Activated CD8-positive, alpha-beta T cell treated with anti-CD3 and anti-CD28 coated beads for 36 hours (primary cell): ENCODE results near the gene UBN1. TPM values are rescaled to one million over a fixed set of nuclear protein-coding genes. Genes with fewer than 3 reads are reported as not detected.

Experiments
- ATAC-seq: fragments of 200-7000 bp; cut with Tn5 transposase; one replicate; pipeline ENCODE4 v1.10.0; 2021; ENCODE audit warnings: mild to moderate bottlenecking, moderate library complexity
- CTCF ChIA-PET: fragments of 350-600 bp; sonication (Branson Sonifier 250); formaldehyde crosslinking; loops from one replicate; lab custom pipeline; 2021; ENCODE audit warnings: antibody characterized with exemption; lab: Charles Lee
- POLR2A ChIA-PET: fragments of 350-600 bp; sonication (Branson Sonifier 250); formaldehyde crosslinking; loops from one replicate; lab custom pipeline; 2021; ENCODE audit warnings: antibody characterized with exemption; lab: Charles Lee
- DNase-seq: peaks from one replicate; pipeline ENCODE4 v3.0.0-alpha.2; 2020
- H3K27ac Mint-ChIP-seq: one replicate; pipeline ENCODE4 v1.8.0; 2021; ENCODE audit warnings: mild to moderate bottlenecking, mixed read lengths
- H3K27me3 Mint-ChIP-seq: one replicate; pipeline ENCODE4 v1.8.0; 2021; ENCODE audit warnings: mixed read lengths
- H3K36me3 Mint-ChIP-seq: one replicate; pipeline ENCODE4 v1.8.0; 2021; ENCODE audit warnings: low read depth, mixed read lengths
- H3K4me1 Mint-ChIP-seq: one replicate; pipeline ENCODE4 v1.8.0; 2021; ENCODE audit warnings: low read depth, mixed read lengths
- H3K4me3 Mint-ChIP-seq: one replicate; pipeline ENCODE4 v1.8.0; 2021; ENCODE audit warnings: mild to moderate bottlenecking, moderate library complexity, mixed read lengths
- H3K9me3 Mint-ChIP-seq: one replicate; pipeline ENCODE4 v1.8.0; 2021; ENCODE audit warnings: mixed read lengths
- CTCF ChIP-seq: fragments of 200-600 bp; IDR thresholded peaks from one replicate; pipeline ENCODE4 v1.8.0; 2022; ENCODE audit warnings: antibody characterized with exemption, mild to moderate bottlenecking
- intact Hi-C: fragments of 100-400 bp; cut with micrococcal nuclease; formaldehyde crosslinking; loops from one replicate; pipeline ENCODE4 v1.10.0; 2022
- total RNA-seq, 2 experiments: library from RNA; stranded (reverse); gene quantifications; one replicate each; pipeline ENCODE4 v1.2.3, GENCODE V29; 2021

UBN1 gene
- total RNA-seq, 2 experiments from 2014 or later, result 25.4 to 25.6 TPM

DNA sequence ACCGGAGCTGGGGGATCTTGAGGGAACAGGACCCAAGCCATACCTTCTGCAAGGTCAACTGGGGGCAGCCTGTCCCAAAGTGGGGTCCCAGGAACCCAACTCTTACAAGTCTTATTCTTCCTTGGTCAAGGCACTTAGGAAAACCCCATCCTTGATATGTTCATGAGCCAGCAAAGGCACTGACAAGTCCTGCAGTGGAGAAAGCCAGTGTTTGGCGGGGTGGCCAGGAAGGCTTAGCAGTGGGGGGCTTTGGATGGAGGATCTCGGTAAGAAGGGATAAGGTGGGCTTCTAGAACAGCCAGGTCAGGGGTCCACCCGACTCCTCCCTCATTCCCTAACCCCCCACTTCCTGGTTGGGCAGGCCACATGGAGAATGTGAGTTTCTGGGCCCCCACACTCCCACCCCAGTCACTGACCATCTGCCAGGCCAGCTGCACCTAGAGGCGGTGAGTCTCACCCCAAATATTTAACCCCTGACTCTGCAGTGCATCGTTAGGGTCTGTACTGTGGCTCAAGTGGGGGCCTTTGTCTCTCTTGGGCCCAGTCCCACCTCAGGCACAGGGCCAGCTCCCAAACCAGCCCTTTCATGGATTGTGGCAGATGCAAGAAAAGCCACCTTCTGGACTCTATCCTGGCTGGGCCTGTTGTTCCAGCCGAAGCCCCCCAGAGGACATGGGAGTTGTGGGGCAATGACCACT is 67.4 kb downstream of the UBN1 start:
- H3K36me3 Mint-ChIP-seq, result no peaks in the 10 kb centered on the region

DNA sequence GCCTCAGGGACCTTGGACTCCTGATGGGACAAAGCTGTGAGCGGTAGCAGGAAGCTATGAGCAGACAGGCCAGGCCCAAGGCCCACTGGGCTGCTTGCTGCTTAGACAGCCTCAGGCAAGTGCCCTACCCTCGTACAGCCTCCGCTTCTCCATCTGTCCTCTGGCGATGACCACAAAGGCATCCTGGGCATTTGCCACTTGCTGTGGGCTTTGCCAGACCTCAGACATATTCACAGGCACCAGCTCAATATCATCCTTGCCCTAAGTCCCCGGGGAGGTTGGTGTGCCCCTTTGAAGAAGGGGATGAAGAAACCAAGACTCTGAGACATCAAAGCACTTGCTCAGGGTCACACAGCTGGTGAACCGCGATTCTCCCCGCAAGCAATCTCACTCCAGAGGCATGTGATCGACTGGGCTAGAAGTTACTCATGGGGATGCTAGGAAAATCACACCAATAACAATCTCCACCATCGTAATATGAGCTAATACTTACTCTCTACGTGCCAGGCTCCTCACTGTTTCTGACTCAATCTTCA is 68.0 kb downstream of the UBN1 start:
- no peak for DNase-seq

More for the DNA sequence above, 67.4 kb downstream of the UBN1 start:
- H3K4me3 Mint-ChIP-seq, result no peak overlapping the region
- no peak for DNase-seq
- H3K4me1 Mint-ChIP-seq, result no peaks in the 10 kb centered on the region
- ChIA-PET CTCF (no interaction called here), POLR2A (no interaction called here)
- no peaks in the 10 kb centered on the region for H3K27me3 Mint-ChIP-seq
- no peak for TF ChIP-seq CTCF
- H3K9me3 Mint-ChIP-seq, result no peaks in the 10 kb centered on the region
- no peak overlapping the region for H3K27ac Mint-ChIP-seq
- intact Hi-C loops, result no loop called here
- ATAC-seq, result no peak

GRCh38 chr16:4917117-4917516 is 69.8 kb downstream of the UBN1 start:
- no peaks in the 10 kb centered on the region for H3K36me3 Mint-ChIP-seq
- CTCF ChIA-PET, result no interaction called here
- no peak overlapping the region for H3K4me3 Mint-ChIP-seq

More for the DNA sequence above, 68.0 kb downstream of the UBN1 start:
- no peak for TF ChIP-seq CTCF
- no peak for ATAC-seq
- H3K36me3 Mint-ChIP-seq, result no peaks in the 10 kb centered on the region
- H3K27ac Mint-ChIP-seq, result no peak overlapping the region
- H3K4me3 Mint-ChIP-seq, result no peak overlapping the region
- ChIA-PET CTCF (no interaction called here), POLR2A (no interaction called here)
- H3K4me1 Mint-ChIP-seq, result no peaks in the 10 kb centered on the region
- no peaks in the 10 kb centered on the region for H3K27me3 Mint-ChIP-seq
- intact Hi-C loops, result no loop called here
- no peaks in the 10 kb centered on the region for H3K9me3 Mint-ChIP-seq

GRCh38 chr16:4918781-4919251 is 71.5 kb downstream of the UBN1 start:
- Mint-ChIP-seq H3K27me3 (no peaks in the 10 kb centered on the region), H3K4me3 (no peak overlapping the region), H3K4me1 (no peaks in the 10 kb centered on the region), H3K36me3 (no peaks in the 10 kb centered on the region), H3K27ac (no peak overlapping the region), H3K9me3 (no peaks in the 10 kb centered on the region)
- no peak for TF ChIP-seq CTCF
- ChIA-PET POLR2A (no interaction called here), CTCF (interaction anchor here (1.3 kb wide), 1 partner anchor 37 kb away, joined by 4 read pairs; no protein-coding TSS in a partner anchor)
- intact Hi-C loops, result no loop called here
- ATAC-seq (no peak), DNase-seq (no peak)

More at GRCh38 chr16:4917117-4917516, 69.8 kb downstream of the UBN1 start:
- Mint-ChIP-seq H3K27ac (no peak overlapping the region), H3K4me1 (no peaks in the 10 kb centered on the region), H3K9me3 (no peaks in the 10 kb centered on the region), H3K27me3 (no peaks in the 10 kb centered on the region)
- POLR2A ChIA-PET, result no interaction called here
- ATAC-seq (no peak), DNase-seq (no peak)
- no peak for TF ChIP-seq CTCF
- intact Hi-C loops, result no loop called here

- TF ChIP-seq CTCF, result no peak
- POLR2A ChIA-PET, result no interaction called here
- H3K36me3 Mint-ChIP-seq, result no peaks in the 10 kb centered on the region
- DNase-seq (no peak), ATAC-seq (no peak)
- no peaks in the 10 kb centered on the region for H3K9me3 Mint-ChIP-seq
- H3K27me3 Mint-ChIP-seq, result no peaks in the 10 kb centered on the region
- H3K27ac Mint-ChIP-seq, result no peak overlapping the region
- CTCF ChIA-PET, result no interaction called here
- no peak overlapping the region for H3K4me3 Mint-ChIP-seq
- H3K4me1 Mint-ChIP-seq, result no peaks in the 10 kb centered on the region
- intact Hi-C loops, result no loop called here
Observed at GRCh38 chr16:4920826-4921225, 73.5 kb downstream of the UBN1 start.
